Astrocyte of the hippocampus (primary cell): ENCODE measurements around the gene MTPN.

Source experiments
- DNase-seq: peaks from one replicate; pipeline ENCODE4 v3.0.0; 2011; ENCODE audit warnings: low read depth, low spot score

The MTPN gene

GRCh38 chr7:135886345-135887132, 90.6 kb downstream of the MTPN start:
- no peak for DNase-seq

GRCh38 chr7:135884495-135885232, 92.5 kb downstream of the MTPN start:
- DNase-seq, result no peak

- peak; percentile 42 for DNase-seq
Measured at GRCh38 chr7:135879233-135879632, 97.9 kb downstream of the MTPN start.

- no peak for DNase-seq
Measured at GRCh38 chr7:135878284-135878683, 98.9 kb downstream of the MTPN start.

- DNase-seq, result peak; percentile 13
Measured at GRCh38 chr7:135877805-135878204, 99.4 kb downstream of the MTPN start.
